RPMI7951 (cell line): ENCODE data around the gene KRTAP10-4. TPM values are rescaled to one million over a fixed set of nuclear protein-coding genes. Genes with fewer than 3 reads are reported as not detected.
"Not testable (repeated sequence)": the region's sequence is repeated elsewhere in the genome, so short reads cannot be mapped to it uniquely, and the experiment has no call there.

Experiments used
- DNase-seq: peaks from one replicate; pipeline ENCODE4 v3.0.0-alpha.2; 2012; ENCODE audit warnings: low read depth
- total RNA-seq: library from RNA; depleted of rRNA; stranded (reverse); fragments of >200 nt; shearing (Covaris generic); gene quantifications from 2 replicates; pipeline ENCODE4 v1.2.3, GENCODE V29; 2014

The KRTAP10-4 gene
- total RNA-seq, 1 experiment from 2014 or later = not detected

GRCh38 chr21:44533891-44534627 lies 39.5 kb upstream of the KRTAP10-4 start:
- DNase-seq = no peak

GRCh38 chr21:44534688-44535087 lies 38.8 kb upstream of the KRTAP10-4 start:
- DNase-seq = no peak

GRCh38 chr21:44535963-44536362 lies 37.6 kb upstream of the KRTAP10-4 start:
- DNase-seq = no peak

GRCh38 chr21:44537930-44538911 lies 35.3 kb upstream of the KRTAP10-4 start:
- no peak for DNase-seq

- DNase-seq = no peak
Measured at GRCh38 chr21:44539046-44539445, 34.5 kb upstream of the KRTAP10-4 start.

GRCh38 chr21:44539991-44540666 lies 33.4 kb upstream of the KRTAP10-4 start, which contains the start of gene KRTAP10-1:
TSS of gene KRTAP10-1 (minus strand) at chr21:44540195. CDS start at chr21:44540150, 45 bp downstream.
- DNase-seq = no peak

GRCh38 chr21:44540741-44541288 lies 32.7 kb upstream of the KRTAP10-4 start:
- no peak for DNase-seq

GRCh38 chr21:44542716-44543115 lies 30.8 kb upstream of the KRTAP10-4 start:
- DNase-seq = no peak

- no peak for DNase-seq
Measured at GRCh38 chr21:44544566-44544965, 29.0 kb upstream of the KRTAP10-4 start.

GRCh38 chr21:44547656-44548331 lies 25.7 kb upstream of the KRTAP10-4 start:
- DNase-seq = no peak

- no peak for DNase-seq
Measured at GRCh38 chr21:44548381-44548780, 25.1 kb upstream of the KRTAP10-4 start.

GRCh38 chr21:44548922-44549321 lies 24.6 kb upstream of the KRTAP10-4 start:
- DNase-seq = no peak

GRCh38 chr21:44549525-44550211 lies 23.9 kb upstream of the KRTAP10-4 start:
- no peak for DNase-seq

- not testable (repeated sequence) for DNase-seq
Measured at GRCh38 chr21:44550285-44550684, 23.2 kb upstream of the KRTAP10-4 start.

GRCh38 chr21:44550807-44551206 lies 22.7 kb upstream of the KRTAP10-4 start:
- no peak for DNase-seq

- no peak for DNase-seq
Measured at GRCh38 chr21:44551340-44551961, 22.1 kb upstream of the KRTAP10-4 start, which contains the start of gene KRTAP10-2. TSS of gene KRTAP10-2 (minus strand) at chr21:44551505. CDS start at chr21:44551458, 47 bp downstream.

- no peak for DNase-seq
Measured at GRCh38 chr21:44552136-44552535, 21.4 kb upstream of the KRTAP10-4 start.

GRCh38 chr21:44552681-44553080 lies 20.8 kb upstream of the KRTAP10-4 start:
- no peak for DNase-seq

- DNase-seq = no peak
Measured at GRCh38 chr21:44555200-44555875, 18.2 kb upstream of the KRTAP10-4 start.
